Smooth muscle cell (in vitro differentiated cells): ENCODE results near the gene CKAP4. TPM values are rescaled to one million over a fixed set of nuclear protein-coding genes. Genes with fewer than 3 reads are reported as not detected.

Experiments used
- DNase-seq: peaks from one replicate; lab custom pipeline; 2025; ENCODE audit not compliant: unreplicated experiment; lab: John Stamatoyannopoulos, UW
- H2AFZ ChIP-seq: fragments of 200-600 bp; sonication (generic); 2 replicates; pipeline ENCODE4 v1.6.0; 2016; ENCODE audit warnings: antibody characterized with exemption, low read depth, mild to moderate bottlenecking
- H3F3A ChIP-seq: fragments of 200-600 bp; sonication (generic); 2 replicates; pipeline ENCODE4 v1.6.0; 2017; ENCODE audit warnings: antibody characterized with exemption, low read depth
- H3K27ac ChIP-seq: fragments of 200-600 bp; sonication (generic); 2 replicates; pipeline ENCODE4 v1.5.1; 2016; ENCODE audit warnings: low read depth, mild to moderate bottlenecking
- H3K27me3 ChIP-seq: fragments of 200-600 bp; sonication (generic); 2 replicates; pipeline ENCODE4 v1.6.1; 2016; ENCODE audit warnings: low read depth, mild to moderate bottlenecking
- H3K36me3 ChIP-seq: fragments of 200-600 bp; sonication (generic); 2 replicates; pipeline ENCODE4 v1.5.1; 2016; ENCODE audit warnings: low read depth
- H3K4me1 ChIP-seq: fragments of 200-600 bp; sonication (generic); 2 replicates; pipeline ENCODE4 v1.5.1; 2016; ENCODE audit warnings: low read depth
- H3K4me2 ChIP-seq: fragments of 200-600 bp; sonication (generic); 2 replicates; pipeline ENCODE4 v1.6.0; 2016; ENCODE audit warnings: mild to moderate bottlenecking
- H3K4me3 ChIP-seq: fragments of 200-600 bp; sonication (generic); 2 replicates; pipeline ENCODE4 v1.5.1; 2016; ENCODE audit warnings: mild to moderate bottlenecking
- H3K79me2 ChIP-seq: fragments of 200-600 bp; sonication (generic); 2 replicates; pipeline ENCODE4 v1.6.0; 2016; ENCODE audit warnings: low read depth, mild to moderate bottlenecking
- H3K9ac ChIP-seq: fragments of 200-600 bp; sonication (generic); 2 replicates; pipeline ENCODE4 v1.6.0; 2016; ENCODE audit warnings: low read depth
- H3K9me3 ChIP-seq: fragments of 200-600 bp; sonication (generic); replicated peaks from 2 replicates; pipeline ENCODE4 v1.5.1; 2016; ENCODE audit warnings: low read depth
- H4K20me1 ChIP-seq: fragments of 200-600 bp; sonication (generic); 2 replicates; pipeline ENCODE4 v1.6.0; 2016; ENCODE audit warnings: low read depth
- WGBS: methylation state at CpG from one replicate; pipeline ENCODE4 v1.1.7; 2016; ENCODE audit warnings: low lambda C conversion rate; 5-methylcytosine and 5-hydroxymethylcytosine counted together
- polyA plus RNA-seq: library from polyadenylated mRNA; unstranded; fragments of >200 nt; fragmentation: Nextera tagmentation; extraction: Ambion mirVana; gene quantifications from 2 replicates; pipeline ENCODE4 v1.2.1, GENCODE V29; 2016
- total RNA-seq: library from RNA; depleted of rRNA; stranded (reverse); fragments of >200 nt; gene quantifications from 2 replicates; pipeline ENCODE4 v1.2.3, GENCODE V29; 2014
- TF ChIP-seq, protein P1 (sequence below): fragments of 200-600 bp; sonication (generic); IDR thresholded peaks from 2 replicates; pipeline ENCODE4 v1.5.1; 2017; ENCODE audit warnings: borderline replicate concordance, mild to moderate bottlenecking, antibody characterized with exemption; ENCODE audit not compliant: insufficient read depth, poor library complexity, severe bottlenecking

The CKAP4 gene
- total and polyA plus RNA-seq, 2 experiments from 2014 or later: 241 to 486 TPM

GRCh38 chr12:106256524-106256923 is 8.7 kb upstream of the CKAP4 start:
- Histone ChIP-seq H2AFZ (no peak overlapping the region), H3K9me3 (no peaks in the 10 kb centered on the region), H3K27ac (no peak overlapping the region), H3F3A (peaks cover 5% of the 10 kb centered on the region), H4K20me1 (no peaks in the 10 kb centered on the region), H3K9ac (no peak overlapping the region), H3K4me2 (no peak overlapping the region), H3K36me3 (no peaks in the 10 kb centered on the region), H3K79me2 (no peaks in the 10 kb centered on the region), H3K4me3 (no peak overlapping the region), H3K4me1 (peaks cover 5% of the 10 kb centered on the region), H3K27me3 (no peaks in the 10 kb centered on the region)
- no peak for DNase-seq
- TF ChIP-seq, protein P1, sequence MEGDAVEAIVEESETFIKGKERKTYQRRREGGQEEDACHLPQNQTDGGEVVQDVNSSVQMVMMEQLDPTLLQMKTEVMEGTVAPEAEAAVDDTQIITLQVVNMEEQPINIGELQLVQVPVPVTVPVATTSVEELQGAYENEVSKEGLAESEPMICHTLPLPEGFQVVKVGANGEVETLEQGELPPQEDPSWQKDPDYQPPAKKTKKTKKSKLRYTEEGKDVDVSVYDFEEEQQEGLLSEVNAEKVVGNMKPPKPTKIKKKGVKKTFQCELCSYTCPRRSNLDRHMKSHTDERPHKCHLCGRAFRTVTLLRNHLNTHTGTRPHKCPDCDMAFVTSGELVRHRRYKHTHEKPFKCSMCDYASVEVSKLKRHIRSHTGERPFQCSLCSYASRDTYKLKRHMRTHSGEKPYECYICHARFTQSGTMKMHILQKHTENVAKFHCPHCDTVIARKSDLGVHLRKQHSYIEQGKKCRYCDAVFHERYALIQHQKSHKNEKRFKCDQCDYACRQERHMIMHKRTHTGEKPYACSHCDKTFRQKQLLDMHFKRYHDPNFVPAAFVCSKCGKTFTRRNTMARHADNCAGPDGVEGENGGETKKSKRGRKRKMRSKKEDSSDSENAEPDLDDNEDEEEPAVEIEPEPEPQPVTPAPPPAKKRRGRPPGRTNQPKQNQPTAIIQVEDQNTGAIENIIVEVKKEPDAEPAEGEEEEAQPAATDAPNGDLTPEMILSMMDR: no peak

DNA sequence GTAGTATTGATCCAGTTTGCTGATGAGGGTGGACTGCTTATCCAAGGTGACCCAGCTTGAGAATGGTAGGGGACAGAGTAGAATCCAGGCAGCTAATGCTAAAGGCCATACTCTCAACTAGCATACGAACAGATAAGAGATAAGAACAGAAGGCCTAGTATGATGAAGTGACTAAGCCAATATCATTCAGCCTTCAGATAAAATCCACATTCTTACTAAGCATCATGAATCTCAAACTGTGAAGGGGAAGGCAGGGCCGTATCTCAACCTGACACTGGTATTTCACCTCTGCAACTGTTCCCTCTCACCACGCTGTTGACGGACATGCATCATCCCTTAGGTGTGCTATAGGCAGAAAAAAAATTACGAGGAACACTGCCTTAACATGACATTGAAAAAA is 8.1 kb upstream of the CKAP4 start:
- Histone ChIP-seq H3K27me3 (no peaks in the 10 kb centered on the region), H3K27ac (no peak overlapping the region), H3K9ac (no peak overlapping the region), H3K9me3 (no peaks in the 10 kb centered on the region), H3F3A (peaks cover 10% of the 10 kb centered on the region), H3K4me2 (no peak overlapping the region), H3K4me1 (peaks cover 5% of the 10 kb centered on the region), H3K79me2 (no peaks in the 10 kb centered on the region), H3K4me3 (no peak overlapping the region), H2AFZ (no peak overlapping the region), H3K36me3 (no peaks in the 10 kb centered on the region), H4K20me1 (no peaks in the 10 kb centered on the region)
- no peak for DNase-seq
- TF ChIP-seq, protein P1: no peak
- WGBS: 72% methylated on average over 5 of the region's 5 CpGs

DNA sequence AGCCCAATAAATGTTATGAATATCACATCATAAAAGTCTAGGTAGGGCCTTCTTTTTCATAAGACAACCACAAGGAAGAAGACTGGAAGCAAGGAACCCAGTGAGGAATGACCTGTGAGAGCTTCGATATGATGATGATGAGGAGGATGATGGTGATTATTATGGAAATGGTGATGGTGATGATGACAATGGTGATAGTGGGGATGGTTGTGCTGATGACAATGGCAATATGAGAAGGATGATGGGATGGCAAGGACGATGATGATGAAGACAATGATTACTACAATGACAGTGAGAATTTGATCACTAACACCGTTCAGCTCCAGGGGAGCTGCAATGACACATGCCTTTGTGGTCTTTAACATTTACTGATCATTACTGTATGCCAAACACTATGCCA is 7.7 kb upstream of the CKAP4 start:
- DNase-seq: no peak
- 97% methylated on average over 3 of the region's 3 CpGs for WGBS

GRCh38 chr12:106254724-106255123 is 6.9 kb upstream of the CKAP4 start:
- Histone ChIP-seq H3K4me1 (peaks cover 5% of the 10 kb centered on the region), H3K4me2 (no peak overlapping the region), H3K27me3 (no peaks in the 10 kb centered on the region), H3K9me3 (no peaks in the 10 kb centered on the region), H4K20me1 (no peaks in the 10 kb centered on the region), H3K79me2 (no peaks in the 10 kb centered on the region), H3F3A (peaks cover 10% of the 10 kb centered on the region), H3K4me3 (no peak overlapping the region), H3K9ac (no peak overlapping the region), H2AFZ (no peak overlapping the region), H3K36me3 (no peaks in the 10 kb centered on the region), H3K27ac (no peak overlapping the region)
- no peak for DNase-seq
- 80% methylated on average over 3 of the region's 3 CpGs for WGBS
- TF ChIP-seq, protein P1: no peak

More for the DNA sequence above, 7.7 kb upstream of the CKAP4 start:
- Histone ChIP-seq H3K27me3 (no peaks in the 10 kb centered on the region), H3K79me2 (no peaks in the 10 kb centered on the region), H3K36me3 (no peaks in the 10 kb centered on the region), H3K4me1 (peaks cover 5% of the 10 kb centered on the region), H3K9me3 (no peaks in the 10 kb centered on the region), H3F3A (peaks cover 10% of the 10 kb centered on the region), H2AFZ (no peak overlapping the region), H3K27ac (no peak overlapping the region), H4K20me1 (no peaks in the 10 kb centered on the region), H3K4me2 (no peak overlapping the region), H3K4me3 (no peak overlapping the region), H3K9ac (no peak overlapping the region)
- TF ChIP-seq, protein P1: no peak
